GM12878 (cell line): ENCODE measurements around the gene HDHD3. TPM values are rescaled to one million over a fixed set of nuclear protein-coding genes. Genes with fewer than 3 reads are reported as not detected.

Experiments
- ATAC-seq: fragments of 200-7000 bp; cut with Tn5 transposase; 3 replicates; pipeline ENCODE4 v1.9.1; 2020; ENCODE audit warnings: mild to moderate bottlenecking, moderate library complexity
- BruUV-seq: library from RNA; stranded (reverse); fragments of 400-500 nt; replicated peaks from 2 replicates; lab custom pipeline; 2021; lab: Mats Ljungman, UMichigan
- CTCF ChIA-PET: fragments of 300-600 bp; sonication (Branson Sonifier 250); formaldehyde crosslinking; extraction: SDS; loops from one replicate; lab custom pipeline; 2021; ENCODE audit warnings: inconsistent platforms; lab: Yijun Ruan, JAX
- POLR2A ChIA-PET: fragments of 350-600 bp; formaldehyde crosslinking; extraction: SDS; loops from one replicate; lab custom pipeline; 2021; ENCODE audit warnings: inconsistent platforms; lab: Charles Lee
- RAD21 ChIA-PET: fragments of 300-600 bp; sonication (Branson Sonifier 250); formaldehyde crosslinking; loops from one replicate; lab custom pipeline; 2023; ENCODE audit warnings: antibody characterized with exemption; ENCODE audit not compliant: unreplicated experiment; lab: Charles Lee
- SMC1A ChIA-PET: fragments of 300-600 bp; sonication (Branson Sonifier 250); formaldehyde crosslinking; loops from one replicate; lab custom pipeline; 2023; ENCODE audit not compliant: unreplicated experiment, uncharacterized antibody; lab: Charles Lee
- DNase-seq: peaks from one replicate; pipeline ENCODE4 v3.0.0-alpha.2; 2011; ENCODE audit warnings: low read depth, low spot score
- FAIRE-seq: peaks from 3 replicates; lab custom pipeline; 2011; peaks lifted over from hg19 to GRCh38; lab: Jason Lieb, UNC
- H2AFZ ChIP-seq: 2 replicates; pipeline ENCODE4 v1.6.0; 2011; ENCODE audit warnings: low read depth, low read length, control low read depth; ENCODE audit not compliant: control insufficient read depth
- H3K27ac ChIP-seq: 2 replicates; pipeline ENCODE4 v1.5.1; 2011; ENCODE audit warnings: control low read depth; ENCODE audit not compliant: control insufficient read depth, insufficient read depth
- H3K27me3 ChIP-seq, 2 experiments: replicated peaks in 1 of 2; 2 replicates each; pipeline versions ENCODE4 v1.6.0 to v1.6.1; 2011; ENCODE audit warnings: low read length in 1 of 2; ENCODE audit not compliant: control insufficient read depth in 2 of 2, insufficient read depth in 2 of 2
- H3K36me3 ChIP-seq, 2 experiments: 2 replicates each; pipeline ENCODE4 v1.5.1; 2011; ENCODE audit warnings: low read length in 1 of 2; ENCODE audit not compliant: control insufficient read depth in 2 of 2, insufficient read depth in 2 of 2
- H3K4me1 ChIP-seq: 2 replicates; pipeline ENCODE4 v1.6.1; 2011; ENCODE audit warnings: mild to moderate bottlenecking, low read length, moderate library complexity, mixed read lengths; ENCODE audit not compliant: control insufficient read depth, insufficient read depth
- H3K4me2 ChIP-seq: 2 replicates; pipeline ENCODE4 v1.6.0; 2011; ENCODE audit warnings: control low read depth; ENCODE audit not compliant: control insufficient read depth, insufficient read depth
- H3K4me3 ChIP-seq: fragments of 200-600 bp; sonication (generic); 2 replicates; pipeline ENCODE4 v1.5.1; 2016
- H3K79me2 ChIP-seq: 2 replicates; pipeline ENCODE4 v1.6.0; 2011; ENCODE audit warnings: low read length; ENCODE audit not compliant: control insufficient read depth, insufficient read depth
- H3K9ac ChIP-seq: 2 replicates; pipeline ENCODE4 v1.8.0; 2011; ENCODE audit warnings: low read length, control low read depth, mixed read lengths; ENCODE audit not compliant: control insufficient read depth, insufficient read depth
- H3K9me3 ChIP-seq: replicated peaks from 3 replicates; pipeline ENCODE4 v1.5.1; 2011; ENCODE audit warnings: mild to moderate bottlenecking, low read length; ENCODE audit not compliant: control insufficient read depth, insufficient read depth
- H4K20me1 ChIP-seq: 2 replicates; pipeline ENCODE4 v1.6.0; 2011; ENCODE audit not compliant: control insufficient read depth, insufficient read depth
- ATF7 ChIP-seq: fragments of 450-650 bp; IDR thresholded peaks from 2 replicates; pipeline ENCODE4 v1.6.1; 2016; ENCODE audit warnings: low read depth, mild to moderate bottlenecking
- BACH1 ChIP-seq: fragments of 450-650 bp; IDR thresholded peaks from 2 replicates; pipeline ENCODE4 v1.6.1; 2017; ENCODE audit warnings: mild to moderate bottlenecking, borderline replicate concordance
- BHLHE40 ChIP-seq, 2 experiments: fragments of 450-650 bp in 1 of 2; IDR thresholded peaks; 2 replicates each; pipeline ENCODE4 v1.6.1; 2011 to 2017; ENCODE audit warnings: low read depth in 2 of 2, borderline replicate concordance in 1 of 2, improper control_type of control experiment in 1 of 2, low read length in 1 of 2, mild to moderate bottlenecking in 1 of 2
- CHD4 ChIP-seq: fragments of 200-600 bp; sonication (generic); IDR thresholded peaks from 2 replicates; pipeline ENCODE4 v1.6.1; 2016; ENCODE audit warnings: mild to moderate bottlenecking
- CREM ChIP-seq: IDR thresholded peaks from 2 replicates; pipeline ENCODE4 v1.6.1; 2014; ENCODE audit warnings: antibody characterized with exemption, low read depth
- EED ChIP-seq: sonication (generic); IDR thresholded peaks from 2 replicates; pipeline ENCODE4 v1.6.1; 2016; ENCODE audit warnings: antibody characterized with exemption, low read depth
- IRF4 ChIP-seq: IDR thresholded peaks from 2 replicates; pipeline ENCODE4 v1.6.1; 2011; ENCODE audit warnings: low read depth, low read length
- JUNB ChIP-seq: IDR thresholded peaks from 2 replicates; pipeline ENCODE4 v1.6.1; 2016; ENCODE audit warnings: antibody characterized with exemption, mild to moderate bottlenecking
- KAT2A ChIP-seq: conservative IDR thresholded peaks from 2 replicates; pipeline ENCODE4 v1.6.1; 2011; ENCODE audit warnings: low read depth, low read length; ENCODE audit not compliant: control insufficient read depth
- MEF2A ChIP-seq: IDR thresholded peaks from 2 replicates; pipeline ENCODE4 v1.6.1; 2011; ENCODE audit warnings: low read depth, mild to moderate bottlenecking, low read length, moderate library complexity; ENCODE audit not compliant: insufficient read depth
- MTA2 ChIP-seq: fragments of 450-650 bp; IDR thresholded peaks from 2 replicates; pipeline ENCODE4 v1.6.1; 2016; ENCODE audit warnings: low read depth, mild to moderate bottlenecking, moderate library complexity
- MTA3 ChIP-seq: IDR thresholded peaks from 2 replicates; pipeline ENCODE4 v1.6.1; 2012; ENCODE audit warnings: low read length, inconsistent platforms, borderline replicate concordance
- MYC ChIP-seq: IDR thresholded peaks from 2 replicates; pipeline ENCODE4 v1.6.1; 2011; ENCODE audit warnings: mild to moderate bottlenecking, low read length, moderate library complexity, inconsistent platforms; ENCODE audit not compliant: insufficient read depth, insufficient replicate concordance, insufficient read length, severe bottlenecking
- NR2C2 ChIP-seq: IDR thresholded peaks from 2 replicates; pipeline ENCODE4 v1.6.1; 2011; ENCODE audit warnings: borderline replicate concordance, low read depth; ENCODE audit not compliant: control insufficient read depth, insufficient read length
- POU2F2 ChIP-seq: IDR thresholded peaks from 3 replicates; pipeline ENCODE4 v1.6.1; 2011; ENCODE audit warnings: low read depth, mild to moderate bottlenecking, low read length, borderline replicate concordance
- RAD51 ChIP-seq: fragments of 450-650 bp; IDR thresholded peaks from 2 replicates; pipeline ENCODE4 v1.6.1; 2016; ENCODE audit warnings: moderate library complexity, mild to moderate bottlenecking, inconsistent platforms
- RCOR1 ChIP-seq: conservative IDR thresholded peaks from 2 replicates; pipeline ENCODE4 v1.6.1; 2012; ENCODE audit warnings: low read depth, low read length, improper control_type of control experiment
- RELA ChIP-seq: fragments of 450-650 bp; IDR thresholded peaks from 2 replicates; pipeline ENCODE4 v1.8.0; 2014; ENCODE audit warnings: borderline replicate concordance; ENCODE audit not compliant: partially characterized antibody
- RFX5 ChIP-seq: IDR thresholded peaks from 2 replicates; pipeline ENCODE4 v1.6.1; 2011; ENCODE audit warnings: low read depth, low read length, improper control_type of control experiment
- SIX5 ChIP-seq: IDR thresholded peaks from 2 replicates; pipeline ENCODE4 v1.6.1; 2011; ENCODE audit warnings: mild to moderate bottlenecking, low read depth, low read length, moderate library complexity; ENCODE audit not compliant: severe bottlenecking
- SMAD1 ChIP-seq: fragments of 450-650 bp; IDR thresholded peaks from 2 replicates; pipeline ENCODE4 v1.6.1; 2018; ENCODE audit warnings: mild to moderate bottlenecking, low read depth; ENCODE audit not compliant: partially characterized antibody
- SMARCA5 ChIP-seq: fragments of 450-650 bp; IDR thresholded peaks from 2 replicates; pipeline ENCODE4 v1.6.1; 2017; ENCODE audit warnings: mild to moderate bottlenecking
- SPI1 ChIP-seq: IDR thresholded peaks from 2 replicates; pipeline ENCODE4 v1.6.1; 2011; ENCODE audit warnings: low read depth, mild to moderate bottlenecking, low read length, moderate library complexity, borderline replicate concordance; ENCODE audit not compliant: insufficient read depth
- STAT1 ChIP-seq: fragments of 450-650 bp; conservative IDR thresholded peaks from 2 replicates; pipeline ENCODE4 v1.6.1; 2014; ENCODE audit warnings: antibody characterized with exemption, mild to moderate bottlenecking
- TARDBP ChIP-seq: IDR thresholded peaks from 2 replicates; pipeline ENCODE4 v1.6.1; 2016; ENCODE audit warnings: borderline replicate concordance
- TCF3 ChIP-seq: IDR thresholded peaks from 2 replicates; pipeline ENCODE4 v1.6.1; 2012; ENCODE audit warnings: low read depth, mild to moderate bottlenecking, low read length, borderline replicate concordance; ENCODE audit not compliant: insufficient read depth
- WRNIP1 ChIP-seq: IDR thresholded peaks from 2 replicates; pipeline ENCODE4 v1.6.1; 2011; ENCODE audit warnings: low read depth, low read length, improper control_type of control experiment, borderline replicate concordance
- ZBED1 ChIP-seq: IDR thresholded peaks from 2 replicates; pipeline ENCODE4 v1.6.1; 2016; ENCODE audit warnings: borderline replicate concordance
- WGBS: methylation state at CpG from one replicate; pipeline ENCODE4 v1.1.6; 2016; ENCODE audit warnings: low lambda C conversion rate; ENCODE audit not compliant: insufficient replicate concordance, insufficient coverage; ENCODE audit errors: missing lambda C conversion rate; 5-methylcytosine and 5-hydroxymethylcytosine counted together
- in situ Hi-C: fragments of 300-500 bp; cut with MboI; formaldehyde crosslinking; loops from 9 replicates; pipeline ENCODE4 v1.14.3; 2018; ENCODE audit warnings: mixed read lengths
- intact Hi-C: fragments of 100-400 bp; cut with micrococcal nuclease; formaldehyde crosslinking; loops from one replicate; pipeline ENCODE4 v1.14.2; 2022; ENCODE audit not compliant: unreplicated experiment
- polyA plus RNA-seq, 11 experiments: library from polyadenylated mRNA; depleted of rRNA in 4 of 11; unstranded in 6 of 11; stranded (reverse) in 5 of 11; fragments of >200 nt; fragmentation: Nextera tagmentation in 4 of 11; fragmentation: Illumina TruSeq in 1 of 11; extraction: Ambion mirVana in 4 of 11; extraction: Trizol in 1 of 11; gene quantifications; 1 replicate in 1 of 11; 2 replicates in 10 of 11; pipeline versions ENCODE4 v1.2.1 to v1.2.3, GENCODE V29; 2011 to 2016; ENCODE audit warnings: inconsistent platforms in 2 of 11, missing spikeins in 2 of 11, low read depth in 1 of 11
- total RNA-seq, 4 experiments: library from RNA; depleted of rRNA in 3 of 4; stranded (reverse); fragments of >200 nt in 3 of 4; fragmentation: Illumina TruSeq in 1 of 4; extraction: Trizol in 1 of 4; gene quantifications; 2 replicates each; pipeline versions ENCODE4 v1.2.1 to v1.2.3, GENCODE V29; 2013 to 2021

HDHD3 gene
- total and polyA plus RNA-seq, 10 of the 15 experiments (the other 5 are each of a cell fraction or from before 2014, with no cell fraction given): 1.3 to 29.4 (median 17.9) TPM

DNA sequence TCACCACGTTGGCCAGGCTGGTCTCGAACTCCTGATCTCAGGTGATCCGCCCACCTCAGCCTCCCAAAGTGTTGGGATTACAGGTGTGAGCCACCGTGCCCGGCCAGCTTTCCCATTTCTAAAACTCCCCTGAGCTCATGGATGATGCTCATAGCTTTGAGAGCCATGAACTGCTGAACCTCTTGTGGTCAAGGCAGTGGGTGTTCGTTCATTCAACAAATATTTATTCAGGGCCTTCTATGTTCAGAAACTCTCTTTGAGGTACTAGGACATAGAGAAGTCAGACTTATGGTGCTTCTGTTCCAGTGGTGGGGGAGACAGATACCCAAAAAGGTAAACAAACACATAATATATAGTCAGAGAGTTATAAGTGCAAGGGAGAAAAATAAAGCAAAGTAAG lies 24.8 kb downstream of the HDHD3 start (continued):
- TF ChIP-seq CHD4 (no peak), WRNIP1 (no peak), IRF4 (no peak), BHLHE40 (IDR thresholded peaks at IDR 0.05; ENCODE audit: borderline replicate concordance in 1 of 2, low read depth in 2 of 2, low read length in 1 of 2) (no peak), MYC (no peak), JUNB (no peak), SPI1 (no peak), RCOR1 (no peak), RAD51 (no peak), SMARCA5 (no peak), STAT1 (no peak)

DNA sequence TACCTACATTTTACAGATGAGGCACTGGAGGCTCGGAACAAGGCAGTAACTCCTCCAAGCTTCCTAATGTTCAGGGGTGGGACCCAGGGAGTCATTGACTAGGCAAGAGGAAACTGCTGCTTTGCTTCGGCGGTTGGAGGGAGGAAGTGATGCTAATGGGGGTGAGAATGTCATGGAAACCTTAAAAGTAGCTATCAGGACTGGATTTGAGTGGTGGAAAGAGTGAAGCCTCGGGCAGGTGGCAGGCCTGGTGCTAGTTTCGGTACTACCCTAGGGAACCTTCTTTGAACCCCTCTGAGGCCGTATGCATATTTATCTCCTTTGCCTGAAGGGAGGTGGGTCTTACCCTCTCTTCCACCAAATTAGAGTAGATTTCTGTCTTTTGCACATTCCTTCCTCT lies 25.8 kb downstream of the HDHD3 start:
- ATAC-seq (peak; percentile 56), FAIRE-seq (peak; percentile 13)
- WGBS: 30% methylated on average over 6 of the region's 6 CpGs
- 0 out of 2 replicates have a peak overlapping the region, but pooled peaks have one; percentile 66 for H3K4me3 ChIP-seq
- peak overlapping the region; percentile 30; the same call in 1 of the 2 replicates for H2AFZ ChIP-seq
- ChIA-PET POLR2A (interaction anchor here (0.6 to 1.7 kb wide), 4 partner anchors 10 to 60 kb away, joined by 4 to 5 read pairs (median 5); partner anchors contain the start of genes HDHD3 and POLE3), RAD21 (interaction anchor here (0.9 to 1.4 kb wide), 2 partner anchors 11 to 50 kb away, joined by 3 to 4 read pairs; partner anchors contain the start of genes ALAD and WDR31), SMC1A (interaction anchor here (1.0 to 1.6 kb wide), 5 partner anchors 9 to 161 kb away, joined by 3 to 7 read pairs (median 3); partner anchors contain the start of genes ALAD and FKBP15), CTCF (interaction anchor here (1.1 to 2.6 kb wide), 9 partner anchors 9 to 231 kb away, joined by 3 to 12 read pairs (median 4); partner anchors contain the start of genes ALAD, CDC26, PRPF4 and WDR31)
- no peaks in the 10 kb centered on the region for H3K36me3 ChIP-seq
- intact Hi-C loops: no loop called here
- BruUV-seq: no TSS peak
- H3K27me3 ChIP-seq: no peaks in the 10 kb centered on the region; a peak in 2 of 4 replicates
- H4K20me1 ChIP-seq: no peaks in the 10 kb centered on the region
- H3K4me1 ChIP-seq: peaks cover 19% of the 10 kb centered on the region
- in situ Hi-C loops: no loop called here
- H3K27ac ChIP-seq: peak overlapping the region; percentile 7
- H3K9ac ChIP-seq: no peak overlapping the region
- no peaks in the 10 kb centered on the region for H3K79me2 ChIP-seq
- no peak for TF ChIP-seq MEF2A
- TF ChIP-seq TARDBP: no peak
- TF ChIP-seq POU2F2: peak; percentile 42; the same call in 1 of the 3 replicates
- no peak for TF ChIP-seq BACH1
- 0 out of 2 replicates have a peak, but pooled peaks have one; percentile 28 for TF ChIP-seq CREM
- TF ChIP-seq ATF7: no peak
- no peak for TF ChIP-seq RCOR1
- no peak for TF ChIP-seq KAT2A
- TF ChIP-seq EED: peak; percentile 42; the same call in 1 of the 2 replicates
- no peak for TF ChIP-seq NR2C2
- TF ChIP-seq SPI1: peak; percentile 80
- TF ChIP-seq TCF3: 0 out of 2 replicates have a peak, but pooled peaks have one; percentile 53
- no peak for TF ChIP-seq SIX5
- 0 out of 2 replicates have a peak, but pooled peaks have one; percentile 42 for TF ChIP-seq MTA3
- TF ChIP-seq RELA: no peak
- TF ChIP-seq MTA2: no peak
- TF ChIP-seq SMAD1: no peak
- no peak for TF ChIP-seq RFX5
- no peak for TF ChIP-seq ZBED1
- TF ChIP-seq, all 136 proteins: peak for 6
- Histone ChIP-seq H3K4me2 (peak overlapping the region; percentile 39), H3K9me3 (no peaks in the 10 kb centered on the region)
- peak; percentile 35 for DNase-seq
